Gastrocnemius medialis (tissue), 4 donors: Measurements from ENCODE around the gene TMEM164.

Experiments
- POLR2A ChIP-seq, 2 donors: fragments of 450-650 bp; IDR thresholded peaks; one replicate each; pipeline ENCODE4 v1.6.1; 2017; ENCODE audit warnings: antibody characterized with exemption in 2 of 2, mild to moderate bottlenecking in 2 of 2, moderate library complexity in 2 of 2
- TF ChIP-seq, protein P1 (sequence below), 5 experiments: fragments of 450-650 bp in 3 of 5; fragments of 200-600 bp in 2 of 5; sonication (generic) in 2 of 5; IDR thresholded peaks in 4 of 5; conservative IDR thresholded peaks in 1 of 5; 1 replicate in 4 of 5; 2 replicates in 1 of 5; pipeline ENCODE4 v1.5.1; 2016 to 2019; ENCODE audit warnings: antibody characterized with exemption in 5 of 5, mild to moderate bottlenecking in 3 of 5, moderate library complexity in 3 of 5

- TF ChIP-seq, protein P1, sequence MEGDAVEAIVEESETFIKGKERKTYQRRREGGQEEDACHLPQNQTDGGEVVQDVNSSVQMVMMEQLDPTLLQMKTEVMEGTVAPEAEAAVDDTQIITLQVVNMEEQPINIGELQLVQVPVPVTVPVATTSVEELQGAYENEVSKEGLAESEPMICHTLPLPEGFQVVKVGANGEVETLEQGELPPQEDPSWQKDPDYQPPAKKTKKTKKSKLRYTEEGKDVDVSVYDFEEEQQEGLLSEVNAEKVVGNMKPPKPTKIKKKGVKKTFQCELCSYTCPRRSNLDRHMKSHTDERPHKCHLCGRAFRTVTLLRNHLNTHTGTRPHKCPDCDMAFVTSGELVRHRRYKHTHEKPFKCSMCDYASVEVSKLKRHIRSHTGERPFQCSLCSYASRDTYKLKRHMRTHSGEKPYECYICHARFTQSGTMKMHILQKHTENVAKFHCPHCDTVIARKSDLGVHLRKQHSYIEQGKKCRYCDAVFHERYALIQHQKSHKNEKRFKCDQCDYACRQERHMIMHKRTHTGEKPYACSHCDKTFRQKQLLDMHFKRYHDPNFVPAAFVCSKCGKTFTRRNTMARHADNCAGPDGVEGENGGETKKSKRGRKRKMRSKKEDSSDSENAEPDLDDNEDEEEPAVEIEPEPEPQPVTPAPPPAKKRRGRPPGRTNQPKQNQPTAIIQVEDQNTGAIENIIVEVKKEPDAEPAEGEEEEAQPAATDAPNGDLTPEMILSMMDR (IDR thresholded peaks at IDR 0.05 in 4 of 5, conservative IDR thresholded peaks at IDR 0.05 in 1 of 5) = no peak
- TF ChIP-seq POLR2A (IDR thresholded peaks at IDR 0.05) = no peak
These were observed 43.5 kb upstream of the TMEM164 start for GRCh38 chrX:109959356-109959871.
